Stimulated activated CD4-positive, alpha-beta T cell treated with anti-CD3 and anti-CD28 coated beads, Interleukin-1b, Interleukin-23, amount 100 ng/mL, for 1 hour (primary cell): ENCODE measurements around the gene EIF1AY.
A peak's percentile ranks its signal among the peaks of the same experiment; 100 is the strongest.
"Not testable (repeated sequence)": the region's sequence is repeated elsewhere in the genome, so short reads cannot be mapped to it uniquely, and the experiment has no call there.

Experiments used
- DNase-seq, 2 donors: peaks; one replicate each; pipeline ENCODE4 v3.0.0-alpha.2; 2020; ENCODE audit warnings: low read depth in 2 of 2

The EIF1AY gene

GRCh38 chrY:20575531-20576121, at the start of gene EIF1AY:
EIF1AY (plus strand) TSS chrY:20575776; CDS start chrY:20575872, 96 bp downstream.
- DNase-seq: peak; percentile 51 to 63

GRCh38 chrY:20528435-20528834, 47.1 kb upstream of the EIF1AY start:
- no peak for DNase-seq

- DNase-seq: no peak
Observed at GRCh38 chrY:20538186-20538585, 37.4 kb upstream of the EIF1AY start.

- no peak for DNase-seq
Observed at GRCh38 chrY:20538933-20539332, 36.6 kb upstream of the EIF1AY start.

GRCh38 chrY:20544451-20544960, 31.1 kb upstream of the EIF1AY start:
- no peak for DNase-seq

- no peak for DNase-seq
Observed at GRCh38 chrY:20546071-20546470, 29.5 kb upstream of the EIF1AY start.

GRCh38 chrY:20549289-20549688, 26.3 kb upstream of the EIF1AY start:
- no peak for DNase-seq

GRCh38 chrY:20551840-20552239, 23.7 kb upstream of the EIF1AY start:
- no peak for DNase-seq

GRCh38 chrY:20552764-20553323, 22.7 kb upstream of the EIF1AY start:
- DNase-seq: not testable (repeated sequence)

- DNase-seq: no peak
Observed at GRCh38 chrY:20555820-20556219, 19.8 kb upstream of the EIF1AY start.

GRCh38 chrY:20558677-20559076, 16.9 kb upstream of the EIF1AY start:
- DNase-seq: no peak

- DNase-seq: no peak
Observed at GRCh38 chrY:20559873-20560512, 15.6 kb upstream of the EIF1AY start.

GRCh38 chrY:20571306-20571705, 4.3 kb upstream of the EIF1AY start:
- no peak for DNase-seq

- DNase-seq: no peak
Observed at GRCh38 chrY:20576506-20576905, 930 bp downstream of the EIF1AY start.

GRCh38 chrY:20578206-20578605, 2.6 kb downstream of the EIF1AY start:
- no peak for DNase-seq

- no peak for DNase-seq
Observed at GRCh38 chrY:20581687-20582086, 6.1 kb downstream of the EIF1AY start.

GRCh38 chrY:20586161-20586560, 10.6 kb downstream of the EIF1AY start:
- no peak for DNase-seq
